SK-N-SH (cell line): ENCODE data around the gene PDCD11. TPM values are rescaled to one million over a fixed set of nuclear protein-coding genes. Genes with fewer than 3 reads are reported as not detected.
"Not testable (repeated sequence)": the region's sequence is repeated elsewhere in the genome, so short reads cannot be mapped to it uniquely, and the experiment has no call there.

ENCODE experiments used
- CTCF ChIA-PET: fragments of 300-600, 350-600 bp; formaldehyde crosslinking; extraction: SDS; loops from one replicate; lab custom pipeline; 2021; lab: Yijun Ruan, JAX
- POLR2A ChIA-PET: fragments of 350-600 bp; sonication (Branson Sonifier 250); formaldehyde crosslinking; extraction: SDS; loops from one replicate; lab custom pipeline; 2020; ENCODE audit warnings: antibody characterized with exemption, inconsistent platforms; lab: Yijun Ruan, JAX
- DNase-seq: peaks from one replicate; pipeline ENCODE4 v3.0.0; 2012
- H2AFZ ChIP-seq: fragments of 200-600 bp; sonication (generic); 2 replicates; pipeline ENCODE4 v1.8.1; 2016; ENCODE audit warnings: antibody characterized with exemption, mild to moderate bottlenecking, low read depth
- H3F3A ChIP-seq: fragments of 200-600 bp; sonication (generic); replicated peaks from 2 replicates; pipeline ENCODE3; 2016; ENCODE audit warnings: antibody characterized with exemption, mild to moderate bottlenecking; ENCODE audit not compliant: insufficient read depth
- H3K27ac ChIP-seq, 2 experiments: fragments of 200-500 bp in 1 of 2; fragments of 200-600 bp in 1 of 2; sonication (Bioruptor generic) in 1 of 2; sonication (generic), shearing (Covaris generic) in 1 of 2; 2 replicates each; pipeline versions ENCODE4 v1.5.1 to v1.6.1; 2014 to 2016; ENCODE audit warnings: low read depth in 2 of 2, inconsistent platforms in 1 of 2, low read length in 1 of 2, mild to moderate bottlenecking in 1 of 2, mixed read lengths in 1 of 2
- H3K27me3 ChIP-seq: fragments of 200-600 bp; sonication (generic), shearing (Covaris generic); 2 replicates; pipeline ENCODE4 v1.6.1; 2016; ENCODE audit warnings: mixed run types; ENCODE audit not compliant: insufficient read depth
- H3K36me3 ChIP-seq, 2 experiments: fragments of 200-500 bp in 1 of 2; fragments of 200-600 bp in 1 of 2; sonication (Bioruptor generic) in 1 of 2; sonication (generic) in 1 of 2; replicated peaks in 1 of 2; 2 replicates each; pipeline versions ENCODE3 to v1.5.1; 2014 to 2016; ENCODE audit warnings: low read length in 1 of 2, mild to moderate bottlenecking in 1 of 2; ENCODE audit not compliant: insufficient read depth in 2 of 2, control insufficient read depth in 1 of 2
- H3K4me1 ChIP-seq, 2 experiments: fragments of 200-500 bp in 1 of 2; fragments of 200-600 bp in 1 of 2; sonication (Bioruptor generic) in 1 of 2; sonication (generic), shearing (Covaris generic) in 1 of 2; 2 replicates each; pipeline versions ENCODE4 v1.5.1 to v1.6.1; 2014 to 2016; ENCODE audit warnings: low read depth in 1 of 2, low read length in 1 of 2, mixed run types in 1 of 2; ENCODE audit not compliant: insufficient read depth in 2 of 2, control insufficient read depth in 1 of 2
- H3K4me2 ChIP-seq: fragments of 200-600 bp; sonication (generic), shearing (Covaris generic); 2 replicates; pipeline ENCODE4 v1.6.1; 2017; ENCODE audit warnings: mixed run types
- H3K4me3 ChIP-seq, 2 experiments: fragments of 200-500 bp in 1 of 2; fragments of 200-600 bp in 1 of 2; sonication (Bioruptor generic) in 1 of 2; sonication (generic), shearing (Covaris generic) in 1 of 2; 2 replicates each; pipeline versions ENCODE4 v1.5.1 to v1.8.1; 2014 to 2016; ENCODE audit warnings: low read depth in 2 of 2, inconsistent platforms in 1 of 2, low read length in 1 of 2, mild to moderate bottlenecking in 1 of 2, mixed read lengths in 1 of 2, moderate library complexity in 1 of 2
- H3K79me2 ChIP-seq: fragments of 200-600 bp; sonication (generic); 2 replicates; pipeline ENCODE4 v1.8.1; 2017; ENCODE audit warnings: mild to moderate bottlenecking; ENCODE audit not compliant: insufficient read depth
- H3K9ac ChIP-seq: fragments of 200-600 bp; sonication (generic); 2 replicates; pipeline ENCODE4 v1.6.1; 2017; ENCODE audit warnings: mixed run types
- H3K9me2 ChIP-seq: fragments of 200-600 bp; sonication (generic); 2 replicates; pipeline ENCODE4 v1.6.1; 2017; ENCODE audit warnings: mixed run types
- H3K9me3 ChIP-seq: fragments of 200-600 bp; sonication (generic); 2 replicates; pipeline ENCODE4 v1.6.1; 2017; ENCODE audit warnings: mixed run types, mild to moderate bottlenecking, moderate library complexity
- H4K20me1 ChIP-seq: fragments of 200-600 bp; sonication (generic); 2 replicates; pipeline ENCODE4 v1.6.1; 2017; ENCODE audit warnings: mild to moderate bottlenecking, mixed run types; ENCODE audit not compliant: insufficient read depth
- CHD2 ChIP-seq: fragments of 150-350 bp; IDR thresholded peaks from 2 replicates; pipeline ENCODE4 v1.6.1; 2018; ENCODE audit warnings: low read length; ENCODE audit not compliant: partially characterized antibody
- CTCF ChIP-seq: fragments of 200-600 bp; sonication (generic); IDR thresholded peaks from 2 replicates; pipeline ENCODE4 v1.6.1; 2017; ENCODE audit warnings: antibody characterized with exemption, mild to moderate bottlenecking, moderate library complexity
- ELF1 ChIP-seq: IDR thresholded peaks from 2 replicates; pipeline ENCODE4 v1.4.0; 2012
- PBX3 ChIP-seq: IDR thresholded peaks from 2 replicates; pipeline ENCODE4; 2012
- RAD21 ChIP-seq: IDR thresholded peaks from 2 replicates; pipeline ENCODE4 v1.6.1; 2012; ENCODE audit warnings: mild to moderate bottlenecking, low read length
- SMC3 ChIP-seq: IDR thresholded peaks from 2 replicates; pipeline ENCODE4 v1.6.1; 2012; ENCODE audit warnings: low read depth, low read length, improper control_type of control experiment
- TCF12 ChIP-seq: IDR thresholded peaks from 2 replicates; pipeline ENCODE4 v1.4.0; 2012
- USF2 ChIP-seq: fragments of 150-350 bp; IDR thresholded peaks from 2 replicates; pipeline ENCODE4 v1.6.1; 2017; ENCODE audit warnings: antibody characterized with exemption, low read length, low read depth, borderline replicate concordance
- WGBS: methylation state at CpG from one replicate; pipeline ENCODE4 v1.1.6; 2017; ENCODE audit warnings: low lambda C conversion rate; 5-methylcytosine and 5-hydroxymethylcytosine counted together
- polyA plus RNA-seq, 3 experiments: library from polyadenylated mRNA; depleted of rRNA; stranded (reverse); fragments of >200 nt; gene quantifications; 2 replicates each; pipeline ENCODE4 v1.2.3, GENCODE V29; 2012

The PDCD11 gene
- polyA plus RNA-seq, 1 of the 3 experiments (the other 2 are of a cell fraction) = 29.8 TPM

- TF ChIP-seq TCF12 (no peak), SMC3 (peak; percentile 46), RAD21 (peak; percentile 59), CTCF (peak; percentile 71)
- DNase-seq = peak; percentile 77
- no peaks in the 10 kb centered on the region for H3K27me3 ChIP-seq
Measured at GRCh38 chr10:103481974-103482531, 85.6 kb downstream of the PDCD11 start.

GRCh38 chr10:103486635-103487409 lies 90.4 kb downstream of the PDCD11 start:
- H3F3A ChIP-seq, H3K9me3 ChIP-seq, H3K4me3 ChIP-seq: not testable (repeated sequence)

More at GRCh38 chr10:103481974-103482531, 85.6 kb downstream of the PDCD11 start:
- WGBS = 50% methylated on average over 12 of the region's 12 CpGs
- Histone ChIP-seq H3K4me2 (no peak overlapping the region), H3K9me3 (no peaks in the 10 kb centered on the region), H3F3A (peaks cover 9% of the 10 kb centered on the region), H3K79me2 (no peaks in the 10 kb centered on the region), H4K20me1 (no peaks in the 10 kb centered on the region), H2AFZ (no peak overlapping the region; the same call in 1 of the 2 replicates), H3K9me2 (no peaks in the 10 kb centered on the region), H3K4me1 (peaks cover 0 to 8% of the 10 kb centered on the region in 2 experiments; a peak in 1 of 4 replicates), H3K36me3 (no peaks in the 10 kb centered on the region), H3K27ac (no peak overlapping the region), H3K9ac (no peak overlapping the region), H3K4me3 (no peak overlapping the region; a peak in 1 of 4 replicates)
- ChIA-PET POLR2A (no interaction called here), CTCF (interaction anchor here (0.9 to 2.9 kb wide), 6 partner anchors 9 to 133 kb away, joined by 3 to 15 read pairs (median 4); partner anchors contain the start of gene NEURL1)

GRCh38 chr10:103487410-103487708 lies 90.9 kb downstream of the PDCD11 start:
- Histone ChIP-seq H4K20me1 (no peaks in the 10 kb centered on the region), H2AFZ (no peak overlapping the region), H3K79me2 (no peaks in the 10 kb centered on the region), H3K9me3 (no peaks in the 10 kb centered on the region), H3K9me2 (no peaks in the 10 kb centered on the region), H3F3A (peaks cover 10% of the 10 kb centered on the region), H3K4me1 (peaks cover 0 to 11% of the 10 kb centered on the region in 2 experiments; a peak in 2 of 4 replicates), H3K4me2 (no peak overlapping the region), H3K4me3 (no peak overlapping the region), H3K36me3 (no peaks in the 10 kb centered on the region), H3K9ac (no peak overlapping the region), H3K27me3 (no peaks in the 10 kb centered on the region), H3K27ac (no peak overlapping the region)
- CTCF ChIA-PET = interaction anchor here (2.6 to 6.0 kb wide), 4 partner anchors 16 to 78 kb away, joined by 15 to 83 read pairs (median 18); no protein-coding TSS in a partner anchor
- 83% methylated on average over 2 of the region's 2 CpGs for WGBS
- POLR2A ChIA-PET = no interaction called here
- DNase-seq = no peak
- TF ChIP-seq ELF1 (no peak), PBX3 (no peak), USF2 (no peak), CHD2 (no peak)

More at GRCh38 chr10:103486635-103487409, 90.4 kb downstream of the PDCD11 start:
- H3K4me2 ChIP-seq, H3K4me1 ChIP-seq, H3K9me2 ChIP-seq, POLR2A ChIA-PET, H3K27ac ChIP-seq, H2AFZ ChIP-seq, H3K79me2 ChIP-seq, H3K36me3 ChIP-seq, H3K27me3 ChIP-seq, H3K9ac ChIP-seq, H4K20me1 ChIP-seq, DNase-seq: not testable (repeated sequence)
- CTCF ChIA-PET = interaction anchor here (0.8 to 6.0 kb wide), 27 partner anchors 8 to 199 kb away, joined by 3 to 83 read pairs (median 6); no protein-coding TSS in a partner anchor
- WGBS = 82% methylated on average over 5 of the region's 8 CpGs
